SK-N-SH (cell line): ENCODE measurements around the gene ARHGAP31. TPM values are rescaled to one million over a fixed set of nuclear protein-coding genes. Genes with fewer than 3 reads are reported as not detected.
"Not testable (repeated sequence)": the region's sequence is repeated elsewhere in the genome, so short reads cannot be mapped to it uniquely, and the experiment has no call there.

ENCODE experiments used
- CTCF ChIA-PET: fragments of 300-600, 350-600 bp; formaldehyde crosslinking; extraction: SDS; loops from one replicate; lab custom pipeline; 2021; lab: Yijun Ruan, JAX
- POLR2A ChIA-PET: fragments of 350-600 bp; sonication (Branson Sonifier 250); formaldehyde crosslinking; extraction: SDS; loops from one replicate; lab custom pipeline; 2020; ENCODE audit warnings: antibody characterized with exemption, inconsistent platforms; lab: Yijun Ruan, JAX
- DNase-seq: peaks from one replicate; pipeline ENCODE4 v3.0.0; 2012
- H2AFZ ChIP-seq: fragments of 200-600 bp; sonication (generic); 2 replicates; pipeline ENCODE4 v1.8.1; 2016; ENCODE audit warnings: antibody characterized with exemption, mild to moderate bottlenecking, low read depth
- H3F3A ChIP-seq: fragments of 200-600 bp; sonication (generic); replicated peaks from 2 replicates; pipeline ENCODE3; 2016; ENCODE audit warnings: antibody characterized with exemption, mild to moderate bottlenecking; ENCODE audit not compliant: insufficient read depth
- H3K27ac ChIP-seq, 2 experiments: fragments of 200-500 bp in 1 of 2; fragments of 200-600 bp in 1 of 2; sonication (Bioruptor generic) in 1 of 2; sonication (generic), shearing (Covaris generic) in 1 of 2; 2 replicates each; pipeline versions ENCODE4 v1.5.1 to v1.6.1; 2014 to 2016; ENCODE audit warnings: low read depth in 2 of 2, inconsistent platforms in 1 of 2, low read length in 1 of 2, mild to moderate bottlenecking in 1 of 2, mixed read lengths in 1 of 2
- H3K27me3 ChIP-seq: fragments of 200-600 bp; sonication (generic), shearing (Covaris generic); 2 replicates; pipeline ENCODE4 v1.6.1; 2016; ENCODE audit warnings: mixed run types; ENCODE audit not compliant: insufficient read depth
- H3K36me3 ChIP-seq, 2 experiments: fragments of 200-500 bp in 1 of 2; fragments of 200-600 bp in 1 of 2; sonication (Bioruptor generic) in 1 of 2; sonication (generic) in 1 of 2; replicated peaks in 1 of 2; 2 replicates each; pipeline versions ENCODE3 to v1.5.1; 2014 to 2016; ENCODE audit warnings: low read length in 1 of 2, mild to moderate bottlenecking in 1 of 2; ENCODE audit not compliant: insufficient read depth in 2 of 2, control insufficient read depth in 1 of 2
- H3K4me1 ChIP-seq, 2 experiments: fragments of 200-500 bp in 1 of 2; fragments of 200-600 bp in 1 of 2; sonication (Bioruptor generic) in 1 of 2; sonication (generic), shearing (Covaris generic) in 1 of 2; 2 replicates each; pipeline versions ENCODE4 v1.5.1 to v1.6.1; 2014 to 2016; ENCODE audit warnings: low read depth in 1 of 2, low read length in 1 of 2, mixed run types in 1 of 2; ENCODE audit not compliant: insufficient read depth in 2 of 2, control insufficient read depth in 1 of 2
- H3K4me2 ChIP-seq: fragments of 200-600 bp; sonication (generic), shearing (Covaris generic); 2 replicates; pipeline ENCODE4 v1.6.1; 2017; ENCODE audit warnings: mixed run types
- H3K4me3 ChIP-seq, 2 experiments: fragments of 200-500 bp in 1 of 2; fragments of 200-600 bp in 1 of 2; sonication (Bioruptor generic) in 1 of 2; sonication (generic), shearing (Covaris generic) in 1 of 2; 2 replicates each; pipeline versions ENCODE4 v1.5.1 to v1.8.1; 2014 to 2016; ENCODE audit warnings: low read depth in 2 of 2, inconsistent platforms in 1 of 2, low read length in 1 of 2, mild to moderate bottlenecking in 1 of 2, mixed read lengths in 1 of 2, moderate library complexity in 1 of 2
- H3K79me2 ChIP-seq: fragments of 200-600 bp; sonication (generic); 2 replicates; pipeline ENCODE4 v1.8.1; 2017; ENCODE audit warnings: mild to moderate bottlenecking; ENCODE audit not compliant: insufficient read depth
- H3K9ac ChIP-seq: fragments of 200-600 bp; sonication (generic); 2 replicates; pipeline ENCODE4 v1.6.1; 2017; ENCODE audit warnings: mixed run types
- H3K9me2 ChIP-seq: fragments of 200-600 bp; sonication (generic); 2 replicates; pipeline ENCODE4 v1.6.1; 2017; ENCODE audit warnings: mixed run types
- H3K9me3 ChIP-seq: fragments of 200-600 bp; sonication (generic); 2 replicates; pipeline ENCODE4 v1.6.1; 2017; ENCODE audit warnings: mixed run types, mild to moderate bottlenecking, moderate library complexity
- H4K20me1 ChIP-seq: fragments of 200-600 bp; sonication (generic); 2 replicates; pipeline ENCODE4 v1.6.1; 2017; ENCODE audit warnings: mild to moderate bottlenecking, mixed run types; ENCODE audit not compliant: insufficient read depth
- FOSL2 ChIP-seq: IDR thresholded peaks from 2 replicates; pipeline ENCODE4 v1.4.0; 2012; ENCODE audit warnings: low read depth, mild to moderate bottlenecking, moderate library complexity, borderline replicate concordance
- FOXJ3 ChIP-seq: sonication (generic); formaldehyde crosslinking; IDR thresholded peaks from 2 replicates; pipeline ENCODE4 v1.5.1; 2020; ENCODE audit warnings: mild to moderate bottlenecking, missing genetic modification reagents
- IRF3 ChIP-seq: fragments of 150-350 bp; IDR thresholded peaks from 2 replicates; pipeline ENCODE4 v1.6.1; 2016; ENCODE audit warnings: mild to moderate bottlenecking, low read depth, low read length
- MAX ChIP-seq: IDR thresholded peaks from 2 replicates; pipeline ENCODE4 v1.4.0; 2012; ENCODE audit warnings: low read depth
- REST ChIP-seq: IDR thresholded peaks from 2 replicates; pipeline ENCODE4 v1.6.1; 2012; ENCODE audit warnings: mild to moderate bottlenecking, low read depth, low read length, moderate library complexity
- RXRA ChIP-seq: IDR thresholded peaks from 2 replicates; pipeline ENCODE4 v1.4.0; 2012; ENCODE audit warnings: low read depth, mild to moderate bottlenecking, borderline replicate concordance
- SIN3A ChIP-seq: IDR thresholded peaks from 2 replicates; pipeline ENCODE4 v1.6.1; 2012; ENCODE audit warnings: low read depth, mild to moderate bottlenecking, low read length, moderate library complexity, borderline replicate concordance
- TAF1 ChIP-seq: IDR thresholded peaks from 2 replicates; pipeline ENCODE4 v1.6.1; 2012; ENCODE audit warnings: low read depth, mild to moderate bottlenecking, low read length, moderate library complexity, borderline replicate concordance
- TCF12 ChIP-seq: IDR thresholded peaks from 2 replicates; pipeline ENCODE4 v1.4.0; 2012
- TEAD4 ChIP-seq: IDR thresholded peaks from 2 replicates; pipeline ENCODE4 v1.4.0; 2012; ENCODE audit warnings: mild to moderate bottlenecking, borderline replicate concordance; ENCODE audit not compliant: insufficient read depth
- USF1 ChIP-seq: IDR thresholded peaks from 2 replicates; pipeline ENCODE4 v1.4.0; 2012; ENCODE audit warnings: low read depth, borderline replicate concordance
- USF2 ChIP-seq: fragments of 150-350 bp; IDR thresholded peaks from 2 replicates; pipeline ENCODE4 v1.6.1; 2017; ENCODE audit warnings: antibody characterized with exemption, low read length, low read depth, borderline replicate concordance
- WGBS: methylation state at CpG from one replicate; pipeline ENCODE4 v1.1.6; 2017; ENCODE audit warnings: low lambda C conversion rate; 5-methylcytosine and 5-hydroxymethylcytosine counted together
- polyA plus RNA-seq, 3 experiments: library from polyadenylated mRNA; depleted of rRNA; stranded (reverse); fragments of >200 nt; gene quantifications; 2 replicates each; pipeline ENCODE4 v1.2.3, GENCODE V29; 2012

Gene ARHGAP31
- polyA plus RNA-seq, 1 of the 3 experiments (the other 2 are of a cell fraction) = 4.4 TPM

- Histone ChIP-seq H3F3A (peaks cover 3% of the 10 kb centered on the region), H3K27ac (peak overlapping the region in 1 of 2 experiments; percentile 74; a peak in 2 of 4 replicates), H4K20me1 (no peaks in the 10 kb centered on the region), H3K4me1 (peaks cover 7 to 42% of the 10 kb centered on the region in 2 experiments; a peak in 3 of 4 replicates), H3K9me2 (no peaks in the 10 kb centered on the region), H3K36me3 (peaks cover 2 to 3% of the 10 kb centered on the region in 2 experiments), H2AFZ (no peak overlapping the region), H3K4me3 (no peak overlapping the region), H3K9ac (no peak overlapping the region), H3K79me2 (peaks cover 84% of the 10 kb centered on the region), H3K4me2 (no peak overlapping the region), H3K27me3 (no peaks in the 10 kb centered on the region), H3K9me3 (no peaks in the 10 kb centered on the region)
- TF ChIP-seq SIN3A = no peak
- no peak for TF ChIP-seq RXRA
- TF ChIP-seq TCF12 = no peak
- no peak for TF ChIP-seq MAX
- TF ChIP-seq USF2 = no peak
- no peak for TF ChIP-seq REST
- no peak for TF ChIP-seq TEAD4
- TF ChIP-seq TAF1 = no peak
- TF ChIP-seq USF1 = no peak
- no peak for TF ChIP-seq IRF3
- no peak for TF ChIP-seq FOXJ3 (CRISPR knock-in tag)
- no peak for TF ChIP-seq FOSL2
- WGBS = 87% methylated on average over 4 of the region's 4 CpGs
- ChIA-PET POLR2A (no interaction called here), CTCF (interaction anchor here (0.8 kb wide), 1 partner anchor 23 kb away, joined by 3 read pairs; no protein-coding TSS in a partner anchor)
- no peak for DNase-seq
Measured at GRCh38 chr3:119319311-119319710, 25.1 kb downstream of the ARHGAP31 start.

- H3K27ac ChIP-seq, H3K4me3 ChIP-seq, H3K9me3 ChIP-seq, H2AFZ ChIP-seq, H3K27me3 ChIP-seq, H4K20me1 ChIP-seq, CTCF ChIA-PET, H3K9ac ChIP-seq, DNase-seq, H3K4me2 ChIP-seq, H3K9me2 ChIP-seq, H3F3A ChIP-seq, H3K36me3 ChIP-seq: not testable (repeated sequence)
- Histone ChIP-seq H3K79me2 (peaks cover 80% of the 10 kb centered on the region), H3K4me1 (peaks cover 7 to 33% of the 10 kb centered on the region in 2 experiments; a peak in 3 of 4 replicates)
- POLR2A ChIA-PET = interaction anchor here (2.6 kb wide), 1 partner anchor 25 kb away, joined by 24 read pairs; the partner anchor contains the start of gene ARHGAP31
- 81% methylated on average over 4 of the region's 5 CpGs for WGBS
Measured at GRCh38 chr3:119320785-119321184, 26.6 kb downstream of the ARHGAP31 start.
